ENCODE results near the gene TPSAB1.
"Not testable (repeated sequence)": the region's sequence is repeated elsewhere in the genome, so short reads cannot be mapped to it uniquely, and the experiment has no call there.

GRCh38 chr16:1236659-1237058 lies 3.8 kb upstream of the TPSAB1 start:
- TF ChIP-seq CTCF (IDR thresholded peaks at IDR 0.05; ENCODE audit: low read depth, low read length); MYC (IDR thresholded peaks at IDR 0.05; ENCODE audit: low read depth, low read length); POLR2A (IDR thresholded peaks at IDR 0.05; ENCODE audit: extremely low read depth, insufficient read length): not testable (repeated sequence)
